IMR-90 (cell line): ENCODE data around the gene CD163L1. TPM values are rescaled to one million over a fixed set of nuclear protein-coding genes. Genes with fewer than 3 reads are reported as not detected.

Source experiments
- ATAC-seq: fragments of 200-7000 bp; cut with Tn5 transposase; 2 replicates; pipeline ENCODE4 v1.9.1; 2020; ENCODE audit warnings: low read depth, mild to moderate bottlenecking, moderate library complexity
- BruUV-seq: library from RNA; stranded (reverse); fragments of 400-500 nt; replicated peaks from 2 replicates; lab custom pipeline; 2021; lab: Mats Ljungman, UMichigan
- CTCF ChIA-PET: fragments of 300-600 bp; formaldehyde crosslinking; extraction: SDS; loops from one replicate; lab custom pipeline; 2021; ENCODE audit warnings: antibody characterized with exemption; lab: Yijun Ruan, JAX
- POLR2A ChIA-PET: fragments of 300-600 bp; sonication (Branson Sonifier 250); formaldehyde crosslinking; loops from one replicate; lab custom pipeline; 2022; ENCODE audit warnings: antibody characterized with exemption; ENCODE audit not compliant: unreplicated experiment; lab: Charles Lee
- DNase-seq: peaks from one replicate; pipeline ENCODE4 v3.0.0; 2013
- H2AFZ ChIP-seq: replicated peaks from 2 replicates; pipeline ENCODE3; 2013; ENCODE audit warnings: low read length, mild to moderate bottlenecking; ENCODE audit not compliant: poor library complexity
- H2AK5ac ChIP-seq: 2 replicates; pipeline ENCODE4 v1.6.1; 2013; ENCODE audit warnings: low read depth, low read length, inconsistent platforms
- H2AK9ac ChIP-seq: replicated peaks from 2 replicates; pipeline ENCODE3; 2013; ENCODE audit warnings: mild to moderate bottlenecking, low read depth, low read length, moderate library complexity; ENCODE audit not compliant: poor library complexity
- H2BK120ac ChIP-seq: 2 replicates; pipeline ENCODE4 v1.6.1; 2013; ENCODE audit warnings: low read depth, low read length, inconsistent platforms
- H2BK15ac ChIP-seq: 3 replicates; pipeline ENCODE4 v1.6.1; 2013; ENCODE audit warnings: low read depth, low read length, inconsistent platforms
- H2BK20ac ChIP-seq: 2 replicates; pipeline ENCODE4 v1.6.1; 2013; ENCODE audit warnings: low read depth, mild to moderate bottlenecking, inconsistent platforms, low read length, moderate library complexity
- H2BK5ac ChIP-seq: 2 replicates; pipeline ENCODE4 v1.6.1; 2013; ENCODE audit warnings: mild to moderate bottlenecking, low read depth, low read length, inconsistent platforms; ENCODE audit not compliant: poor library complexity, severe bottlenecking
- H3K14ac ChIP-seq: replicated peaks from 2 replicates; pipeline ENCODE4 v1.6.1; 2013; ENCODE audit warnings: low read depth, low read length, inconsistent platforms
- H3K18ac ChIP-seq: 2 replicates; pipeline ENCODE4 v1.6.1; 2013; ENCODE audit warnings: low read depth, low read length, control low read depth
- H3K23ac ChIP-seq: 2 replicates; pipeline ENCODE4 v1.6.1; 2013; ENCODE audit warnings: low read depth, low read length, inconsistent platforms
- H3K27ac ChIP-seq: 2 replicates; pipeline ENCODE4 v1.5.1; 2013; ENCODE audit warnings: mild to moderate bottlenecking, control low read depth, low read length; ENCODE audit not compliant: insufficient read depth
- H3K27me3 ChIP-seq: 2 replicates; pipeline ENCODE4 v1.6.1; 2013; ENCODE audit warnings: low read length; ENCODE audit not compliant: control insufficient read depth, insufficient read depth
- H3K36me3 ChIP-seq: 2 replicates; pipeline ENCODE4 v1.6.1; 2013; ENCODE audit warnings: low read length, mixed read lengths; ENCODE audit not compliant: control insufficient read depth, insufficient read depth
- H3K4ac ChIP-seq: 2 replicates; pipeline ENCODE4 v1.6.1; 2013; ENCODE audit warnings: low read depth, low read length, inconsistent platforms
- H3K4me1 ChIP-seq: 2 replicates; pipeline ENCODE4 v1.6.1; 2013; ENCODE audit warnings: low read length, mixed read lengths; ENCODE audit not compliant: control insufficient read depth, insufficient read depth
- H3K4me2 ChIP-seq: 2 replicates; pipeline ENCODE4 v1.6.1; 2013; ENCODE audit warnings: low read depth, mild to moderate bottlenecking, control low read depth, low read length, moderate library complexity
- H3K4me3 ChIP-seq: 2 replicates; pipeline ENCODE4 v1.5.1; 2013; ENCODE audit warnings: low read depth, mild to moderate bottlenecking, control low read depth, low read length, moderate library complexity; ENCODE audit not compliant: insufficient read depth
- H3K56ac ChIP-seq: 2 replicates; pipeline ENCODE4 v1.6.1; 2013; ENCODE audit warnings: low read length, inconsistent platforms; ENCODE audit not compliant: insufficient read depth; ENCODE audit errors: extremely low read depth
- H3K79me1 ChIP-seq, 2 experiments: 2 replicates each; pipeline ENCODE4 v1.6.1; 2013; ENCODE audit warnings: low read length in 2 of 2, inconsistent platforms in 1 of 2, low read depth in 1 of 2
- H3K9ac ChIP-seq: 2 replicates; pipeline ENCODE4 v1.6.1; 2013; ENCODE audit warnings: low read depth, low read length, control low read depth
- H3K9me1 ChIP-seq: 2 replicates; pipeline ENCODE4 v1.6.1; 2013; ENCODE audit warnings: low read length, inconsistent platforms; ENCODE audit not compliant: insufficient read depth
- H3K9me3 ChIP-seq: 2 replicates; pipeline ENCODE4 v1.6.1; 2013; ENCODE audit warnings: low read length; ENCODE audit not compliant: control insufficient read depth, insufficient read depth
- H4K20me1 ChIP-seq: 2 replicates; pipeline ENCODE4 v1.6.1; 2013; ENCODE audit warnings: low read length, inconsistent platforms; ENCODE audit not compliant: insufficient read depth
- H4K5ac ChIP-seq: 2 replicates; pipeline ENCODE4 v1.6.1; 2013; ENCODE audit warnings: mild to moderate bottlenecking, low read depth, low read length, control low read depth
- H4K8ac ChIP-seq, 2 experiments: 2 replicates each; pipeline ENCODE4 v1.6.1; 2013; ENCODE audit warnings: low read depth in 2 of 2, low read length in 2 of 2, control low read depth in 1 of 2, inconsistent platforms in 1 of 2
- H4K91ac ChIP-seq: 2 replicates; pipeline ENCODE4 v1.6.1; 2013; ENCODE audit warnings: low read depth, low read length, inconsistent platforms; ENCODE audit not compliant: insufficient read depth
- BHLHE40 ChIP-seq: fragments of 150-350 bp; IDR thresholded peaks from 2 replicates; pipeline ENCODE4 v1.6.1; 2016; ENCODE audit warnings: mild to moderate bottlenecking, low read depth, low read length
- CHD1 ChIP-seq: IDR thresholded peaks from 2 replicates; pipeline ENCODE4 v1.6.1; 2012; ENCODE audit warnings: low read depth, low read length, improper control_type of control experiment
- MAFK ChIP-seq: IDR thresholded peaks from 2 replicates; pipeline ENCODE4 v1.6.1; 2012; ENCODE audit warnings: low read depth, low read length, improper control_type of control experiment
- MAZ ChIP-seq: IDR thresholded peaks from 2 replicates; pipeline ENCODE4 v1.6.1; 2012; ENCODE audit warnings: low read depth, mild to moderate bottlenecking, low read length, improper control_type of control experiment, moderate library complexity, borderline replicate concordance
- MXI1 ChIP-seq: IDR thresholded peaks from 2 replicates; pipeline ENCODE4 v1.6.1; 2012; ENCODE audit warnings: low read depth, mild to moderate bottlenecking, low read length, moderate library complexity, borderline replicate concordance
- NFE2L2 ChIP-seq: fragments of 150-350 bp; IDR thresholded peaks from 2 replicates; pipeline ENCODE4 v1.6.1; 2016; ENCODE audit warnings: low read depth, mild to moderate bottlenecking, low read length
- RCOR1 ChIP-seq: IDR thresholded peaks from 2 replicates; pipeline ENCODE4 v1.6.1; 2012; ENCODE audit warnings: mild to moderate bottlenecking, low read length, improper control_type of control experiment; ENCODE audit not compliant: insufficient replicate concordance
- RFX5 ChIP-seq: IDR thresholded peaks from 2 replicates; pipeline ENCODE4 v1.8.0; 2012; ENCODE audit warnings: low read depth, mild to moderate bottlenecking, low read length, moderate library complexity
- SMC3 ChIP-seq: fragments of 150-350 bp; IDR thresholded peaks from 2 replicates; pipeline ENCODE4 v1.6.1; 2016; ENCODE audit warnings: low read depth, mild to moderate bottlenecking, antibody characterized with exemption, low read length, moderate library complexity
- WGBS, 2 experiments: methylation state at CpG; one replicate each; pipeline versions ENCODE4 v1.1.5 to v1.1.7; 2013; ENCODE audit warnings: missing lambda C conversion rate in 2 of 2; ENCODE audit not compliant: insufficient read length in 1 of 2; ENCODE audit errors: extremely low coverage in 2 of 2; 5-methylcytosine and 5-hydroxymethylcytosine counted together
- dilution Hi-C: fragments of 300-500 bp; cut with HindIII; formaldehyde crosslinking; loops from one replicate; pipeline ENCODE4 v1.14.3; 2018; ENCODE audit warnings: low sequenced_read_pairs; ENCODE audit not compliant: unreplicated experiment
- in situ Hi-C: fragments of 300-500 bp; cut with MboI; formaldehyde crosslinking; loops from 3 replicates; pipeline ENCODE4 v1.14.3; 2019; ENCODE audit warnings: low sequenced_read_pairs, inconsistent platforms, mixed read lengths
- intact Hi-C: fragments of 100-400 bp; cut with micrococcal nuclease; formaldehyde crosslinking; loops from 2 replicates; pipeline ENCODE4 v1.10.0; 2022
- polyA plus RNA-seq, 3 experiments: library from polyadenylated mRNA; depleted of rRNA; stranded (reverse); fragments of >200 nt; gene quantifications; 2 replicates each; pipeline ENCODE4 v1.2.3, GENCODE V29; 2012; ENCODE audit warnings: low replicate concordance in 1 of 3
- total RNA-seq: library from RNA; depleted of rRNA; stranded (reverse); fragments of >200 nt; gene quantifications from 2 replicates; pipeline ENCODE4 v1.2.3, GENCODE V29; 2012
- TF ChIP-seq, protein P1 (sequence below): fragments of 150-350 bp; IDR thresholded peaks from 2 replicates; pipeline ENCODE4 v1.6.1; 2016; ENCODE audit warnings: low read depth, mild to moderate bottlenecking, low read length, moderate library complexity, borderline replicate concordance

CD163L1 gene
- total and polyA plus RNA-seq, 2 of the 4 experiments (the other 2 are of a cell fraction), result 0.50 to 1.6 TPM

DNA sequence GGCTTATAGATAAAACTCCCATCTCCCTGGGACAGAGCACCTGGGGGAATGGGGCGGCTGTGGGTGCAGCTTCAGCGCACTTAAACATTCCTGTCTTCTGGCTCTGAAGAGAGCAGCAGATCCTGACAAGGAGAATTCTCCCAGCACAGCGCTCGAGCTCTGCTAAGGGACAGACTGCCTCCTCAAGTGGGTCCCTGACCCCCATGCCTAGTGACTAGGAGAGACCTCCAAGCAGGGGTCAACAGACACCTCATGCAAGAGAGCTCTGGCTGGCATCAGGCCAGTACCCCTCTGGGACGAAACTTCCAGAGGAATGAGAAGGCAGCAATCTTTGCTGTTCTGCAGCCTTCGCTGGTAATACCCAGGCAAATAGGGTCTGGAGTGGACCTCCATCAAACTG, 28.1 kb upstream of the CD163L1 start:
- BruUV-seq, result no TSS peak
- no peak overlapping the region for H3K4me2 ChIP-seq
- no peak overlapping the region for H2BK120ac ChIP-seq
- no peak overlapping the region for H3K14ac ChIP-seq
- dilution Hi-C loops, result no loop called here
- H4K20me1 ChIP-seq, result no peaks in the 10 kb centered on the region
- no peaks in the 10 kb centered on the region for H3K9me1 ChIP-seq
- no peak overlapping the region for H3K23ac ChIP-seq
- H2AFZ ChIP-seq, result no peak overlapping the region
- H2AK9ac ChIP-seq, result no peak overlapping the region
- no peak overlapping the region for H2BK5ac ChIP-seq
- H3K18ac ChIP-seq, result no peak overlapping the region
- ATAC-seq (no peak), DNase-seq (no peak)
- H3K36me3 ChIP-seq, result no peaks in the 10 kb centered on the region
- H3K79me1 ChIP-seq, result no peaks in the 10 kb centered on the region
- intact Hi-C loops, result no loop called here
- H4K8ac ChIP-seq, result no peak overlapping the region
- H4K91ac ChIP-seq, result no peak overlapping the region
- no peak overlapping the region for H3K56ac ChIP-seq
- no peak overlapping the region for H2BK20ac ChIP-seq
- ChIA-PET POLR2A (no interaction called here), CTCF (no interaction called here)
- no peaks in the 10 kb centered on the region for H3K9me3 ChIP-seq
- no peaks in the 10 kb centered on the region for H3K4me1 ChIP-seq
- TF ChIP-seq, protein P1, sequence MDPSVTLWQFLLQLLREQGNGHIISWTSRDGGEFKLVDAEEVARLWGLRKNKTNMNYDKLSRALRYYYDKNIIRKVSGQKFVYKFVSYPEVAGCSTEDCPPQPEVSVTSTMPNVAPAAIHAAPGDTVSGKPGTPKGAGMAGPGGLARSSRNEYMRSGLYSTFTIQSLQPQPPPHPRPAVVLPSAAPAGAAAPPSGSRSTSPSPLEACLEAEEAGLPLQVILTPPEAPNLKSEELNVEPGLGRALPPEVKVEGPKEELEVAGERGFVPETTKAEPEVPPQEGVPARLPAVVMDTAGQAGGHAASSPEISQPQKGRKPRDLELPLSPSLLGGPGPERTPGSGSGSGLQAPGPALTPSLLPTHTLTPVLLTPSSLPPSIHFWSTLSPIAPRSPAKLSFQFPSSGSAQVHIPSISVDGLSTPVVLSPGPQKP, result no peak
- TF ChIP-seq CHD1 (no peak), SMC3 (no peak), MAFK (no peak), RCOR1 (no peak), MXI1 (no peak), NFE2L2 (no peak), MAZ (no peak), BHLHE40 (no peak), RFX5 (no peak)
- H3K27me3 ChIP-seq, result no peaks in the 10 kb centered on the region
- in situ Hi-C loops, result no loop called here
- H3K4ac ChIP-seq, result no peak overlapping the region
- H3K9ac ChIP-seq, result no peak overlapping the region
- WGBS, 2 experiments, result 94% methylated on average over 2 of the region's 6 CpGs; no CpG with 5 or more reads in 1 of the 2 experiments
- no peak overlapping the region for H2AK5ac ChIP-seq
- no peak overlapping the region for H4K5ac ChIP-seq
- H3K4me3 ChIP-seq, result no peak overlapping the region
- no peak overlapping the region for H3K27ac ChIP-seq
- no peak overlapping the region for H2BK15ac ChIP-seq
